Transverse colon (tissue), 4 donors: ENCODE measurements around the gene MSI2. TPM values are rescaled to one million over a fixed set of nuclear protein-coding genes. Genes with fewer than 3 reads are reported as not detected.

Source experiments
- DNase-seq: peaks from one replicate; pipeline ENCODE4 v3.0.0-alpha.2; 2019
- H3K27ac ChIP-seq, 4 donors: fragments of 200-600 bp; sonication (generic); 2 replicates each; pipeline ENCODE4 v1.5.1; 2016 to 2018; ENCODE audit warnings: inconsistent platforms in 4 of 4
- H3K27me3 ChIP-seq: fragments of 200-600 bp; sonication (generic); 2 replicates; pipeline ENCODE4 v1.5.1; 2017; ENCODE audit warnings: inconsistent platforms
- H3K36me3 ChIP-seq, 4 donors: fragments of 200-600 bp; sonication (generic); 2 replicates each; pipeline ENCODE4 v1.5.1; 2017 to 2019; ENCODE audit warnings: inconsistent platforms in 4 of 4
- H3K4me1 ChIP-seq, 4 donors: fragments of 200-600 bp; sonication (generic); 2 replicates each; pipeline ENCODE4 v1.5.1; 2017 to 2020; ENCODE audit warnings: inconsistent platforms in 4 of 4
- H3K4me3 ChIP-seq, 4 donors: fragments of 200-600 bp; sonication (generic); 1 replicate in 1 of 4; 2 replicates in 3 of 4; pipeline versions ENCODE4 v1.5.1 to v1.6.1; 2017 to 2019; ENCODE audit warnings: inconsistent platforms in 4 of 4
- H3K9me3 ChIP-seq, 2 donors: fragments of 200-600 bp; sonication (generic); 2 replicates each; pipeline ENCODE4 v1.5.1; 2017 to 2019; ENCODE audit warnings: inconsistent platforms in 2 of 2
- CTCF ChIP-seq, 5 experiments: fragments of 200-600 bp in 3 of 5; fragments of 450-650 bp in 2 of 5; sonication (generic) in 3 of 5; IDR thresholded peaks; 1 replicate in 2 of 5; 2 replicates in 3 of 5; pipeline ENCODE4 v1.5.1; 2016 to 2017; ENCODE audit warnings: antibody characterized with exemption in 5 of 5, inconsistent platforms in 3 of 5, mild to moderate bottlenecking in 2 of 5, moderate library complexity in 1 of 5
- EP300 ChIP-seq: sonication (generic); formaldehyde crosslinking; IDR thresholded peaks from one replicate; pipeline ENCODE4 v1.6.1; 2017; ENCODE audit warnings: antibody characterized with exemption, low read depth
- POLR2A ChIP-seq: fragments of 450-650 bp; IDR thresholded peaks from one replicate; pipeline ENCODE4 v1.6.1; 2016; ENCODE audit warnings: antibody characterized with exemption, mild to moderate bottlenecking, moderate library complexity
- POLR2AphosphoS5 ChIP-seq, 3 donors: sonication (generic); formaldehyde crosslinking; IDR thresholded peaks; one replicate each; pipeline ENCODE4 v1.6.1; 2016; ENCODE audit warnings: antibody characterized with exemption in 3 of 3
- WGBS, 2 donors: methylation state at CpG; one replicate each; pipeline ENCODE4 v1.1.5; 2018; ENCODE audit warnings: low coverage in 1 of 2; 5-methylcytosine and 5-hydroxymethylcytosine counted together
- in situ Hi-C, 4 donors: fragments of 200-750 bp; cut with MboI; loops; one replicate each; pipeline versions ENCODE4 v1.15.0 to v1.15.1; 2017; ENCODE audit warnings: low sequenced_read_pairs in 3 of 4, low pct_ligation_motif_present in 1 of 4, low pct_unique_long_range_greater_than_20kb in 1 of 4
- intact Hi-C: fragments of 100-400 bp; cut with DNase I; formaldehyde crosslinking; loops from one replicate; pipeline ENCODE4 v1.15.1; 2023; ENCODE audit warnings: low total_unique reads
- total RNA-seq, 4 donors: library from RNA; depleted of rRNA; stranded (reverse); fragments of >200 nt; gene quantifications; one replicate each; pipeline ENCODE4 v1.1.0, GENCODE V29; 2016

MSI2 gene
- total RNA-seq, 4 donors from 2014 or later = 20.6 to 36.0 (median 29.3) TPM

DNA sequence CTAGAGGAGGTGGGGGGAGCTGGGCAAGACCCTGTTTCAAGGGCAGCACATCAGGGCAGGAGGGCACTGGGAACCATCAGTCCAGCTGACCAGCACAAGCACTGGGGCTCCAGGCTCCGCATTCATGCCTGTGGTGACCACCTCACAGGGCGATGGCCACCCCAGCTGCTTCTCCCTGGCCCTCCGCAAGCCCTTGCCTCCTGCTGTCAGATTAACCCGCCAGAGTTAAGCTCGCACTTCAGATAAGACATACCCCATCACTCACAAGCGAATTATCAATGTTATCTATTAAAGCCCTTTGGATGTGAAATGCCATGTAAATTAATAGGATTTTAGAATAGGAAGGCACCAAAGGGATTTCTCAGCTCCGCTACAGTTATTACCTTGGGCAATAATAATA lies 383.8 kb downstream of the MSI2 start:
- in situ Hi-C loops (no loop called here), intact Hi-C loops (no loop called here)
- Histone ChIP-seq H3K36me3 (no peaks in the 10 kb centered on the region), H3K4me1 (no peaks in the 10 kb centered on the region), H3K4me3 (no peak overlapping the region), H3K27ac (no peak overlapping the region), H3K9me3 (no peaks in the 10 kb centered on the region), H3K27me3 (no peaks in the 10 kb centered on the region)
- 84 to 96% methylated on average over 6 to 7 of the region's 7 CpGs for WGBS, 2 donors
- DNase-seq = no peak
- TF ChIP-seq EP300 (no peak), CTCF (IDR thresholded peaks at IDR 0.05) (no peak), POLR2A (no peak), POLR2AphosphoS5 (IDR thresholded peaks at IDR 0.05) (no peak)

DNA sequence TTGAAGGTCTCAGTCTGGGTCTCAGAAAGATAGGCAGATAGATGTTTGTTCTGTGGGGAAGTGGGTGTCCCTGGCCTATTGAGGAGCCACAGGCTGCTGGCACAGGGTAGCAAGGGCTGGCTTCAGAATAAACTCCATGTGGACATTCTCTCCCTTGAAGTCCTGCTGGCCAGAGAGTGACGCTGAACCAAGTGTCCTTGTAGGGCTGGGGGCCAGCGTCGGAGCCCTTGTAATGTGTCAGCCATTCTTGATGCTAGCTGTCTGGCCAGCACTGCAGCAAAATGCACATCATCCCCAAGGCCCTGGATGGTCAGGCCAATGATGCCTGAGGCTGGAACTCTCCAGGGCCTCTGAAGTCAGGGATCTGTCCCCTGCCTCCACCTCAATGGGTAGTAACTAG lies 385.4 kb downstream of the MSI2 start:
- TF ChIP-seq EP300 = no peak
- TF ChIP-seq POLR2A = no peak
- TF ChIP-seq CTCF (IDR thresholded peaks at IDR 0.05) = no peak
- no peak for TF ChIP-seq POLR2AphosphoS5 (IDR thresholded peaks at IDR 0.05)
- Histone ChIP-seq H3K27ac (no peak overlapping the region), H3K4me1 (no peaks in the 10 kb centered on the region), H3K36me3 (no peaks in the 10 kb centered on the region), H3K9me3 (no peaks in the 10 kb centered on the region), H3K27me3 (no peaks in the 10 kb centered on the region), H3K4me3 (no peak overlapping the region)
- intact Hi-C loops (no loop called here), in situ Hi-C loops (no loop called here)
- WGBS, 2 donors = 100% methylated on average over 2 to 3 of the region's 3 CpGs
- no peak for DNase-seq

DNA sequence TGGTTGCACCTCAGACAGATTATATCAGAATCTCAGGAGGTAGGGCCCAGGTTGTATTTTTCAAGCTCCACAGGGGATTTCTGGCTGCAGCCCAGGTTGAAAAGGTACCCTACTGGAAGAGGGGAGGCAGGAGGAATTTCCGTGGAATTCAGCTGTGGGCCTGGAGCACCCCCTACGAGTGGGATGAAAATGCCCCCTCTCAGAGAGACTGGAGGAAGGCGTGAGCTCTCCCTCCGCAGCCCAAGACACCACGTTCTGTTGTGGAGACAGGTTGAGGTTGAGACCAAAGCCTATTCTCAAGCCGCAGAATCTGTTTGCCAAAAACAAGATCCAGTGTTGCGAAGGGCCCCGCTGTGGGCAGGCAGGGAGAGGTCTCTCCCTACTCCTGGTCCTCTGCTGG lies 386.7 kb downstream of the MSI2 start:
- TF ChIP-seq CTCF (IDR thresholded peaks at IDR 0.05) (no peak), EP300 (no peak), POLR2AphosphoS5 (IDR thresholded peaks at IDR 0.05) (no peak), POLR2A (no peak)
- Histone ChIP-seq H3K4me1 (no peaks in the 10 kb centered on the region), H3K27me3 (no peaks in the 10 kb centered on the region), H3K9me3 (no peaks in the 10 kb centered on the region), H3K4me3 (no peak overlapping the region), H3K36me3 (no peaks in the 10 kb centered on the region), H3K27ac (no peak overlapping the region)
- intact Hi-C loops (no loop called here), in situ Hi-C loops (no loop called here)
- DNase-seq = no peak
- WGBS, 2 donors = 94% methylated on average over 8 of the region's 8 CpGs; no CpG with 5 or more reads in 1 of the 2 donors

GRCh38 chr17:57644326-57644725 lies 388.0 kb downstream of the MSI2 start:
- Histone ChIP-seq H3K27ac (no peak overlapping the region), H3K9me3 (no peaks in the 10 kb centered on the region), H3K4me1 (no peaks in the 10 kb centered on the region), H3K27me3 (no peaks in the 10 kb centered on the region), H3K36me3 (no peaks in the 10 kb centered on the region), H3K4me3 (no peak overlapping the region)
- no peak for TF ChIP-seq POLR2AphosphoS5 (IDR thresholded peaks at IDR 0.05)
- no peak for TF ChIP-seq POLR2A
- no peak for DNase-seq
- 91 to 92% methylated on average over 5 of the region's 5 CpGs for WGBS, 2 donors
- in situ Hi-C loops = no loop called here
- intact Hi-C loops = no loop called here

GRCh38 chr17:57645950-57646665 lies 389.8 kb downstream of the MSI2 start:
- intact Hi-C loops = no loop called here
- Histone ChIP-seq H3K27ac (no peak overlapping the region), H3K27me3 (no peaks in the 10 kb centered on the region), H3K36me3 (no peaks in the 10 kb centered on the region), H3K4me1 (no peaks in the 10 kb centered on the region), H3K4me3 (no peak overlapping the region), H3K9me3 (no peaks in the 10 kb centered on the region)
- in situ Hi-C loops = no loop called here
- 86% methylated on average over 6 of the region's 6 CpGs; no CpG with 5 or more reads in 1 of the 2 donors for WGBS, 2 donors
- DNase-seq = no peak
- no peak for TF ChIP-seq EP300
- TF ChIP-seq POLR2A = no peak
- TF ChIP-seq POLR2AphosphoS5 (IDR thresholded peaks at IDR 0.05) = no peak
- TF ChIP-seq CTCF (IDR thresholded peaks at IDR 0.05) = no peak
